ENCODE measurements around the gene NHERF2. TPM values are rescaled to one million over a fixed set of nuclear protein-coding genes. Genes with fewer than 3 reads are reported as not detected.
A peak's percentile ranks its signal among the peaks of the same experiment; 100 is the strongest.

NHERF2 gene
- total RNA-seq, 1 donor from 2014 or later = 2.3 TPM

DNA sequence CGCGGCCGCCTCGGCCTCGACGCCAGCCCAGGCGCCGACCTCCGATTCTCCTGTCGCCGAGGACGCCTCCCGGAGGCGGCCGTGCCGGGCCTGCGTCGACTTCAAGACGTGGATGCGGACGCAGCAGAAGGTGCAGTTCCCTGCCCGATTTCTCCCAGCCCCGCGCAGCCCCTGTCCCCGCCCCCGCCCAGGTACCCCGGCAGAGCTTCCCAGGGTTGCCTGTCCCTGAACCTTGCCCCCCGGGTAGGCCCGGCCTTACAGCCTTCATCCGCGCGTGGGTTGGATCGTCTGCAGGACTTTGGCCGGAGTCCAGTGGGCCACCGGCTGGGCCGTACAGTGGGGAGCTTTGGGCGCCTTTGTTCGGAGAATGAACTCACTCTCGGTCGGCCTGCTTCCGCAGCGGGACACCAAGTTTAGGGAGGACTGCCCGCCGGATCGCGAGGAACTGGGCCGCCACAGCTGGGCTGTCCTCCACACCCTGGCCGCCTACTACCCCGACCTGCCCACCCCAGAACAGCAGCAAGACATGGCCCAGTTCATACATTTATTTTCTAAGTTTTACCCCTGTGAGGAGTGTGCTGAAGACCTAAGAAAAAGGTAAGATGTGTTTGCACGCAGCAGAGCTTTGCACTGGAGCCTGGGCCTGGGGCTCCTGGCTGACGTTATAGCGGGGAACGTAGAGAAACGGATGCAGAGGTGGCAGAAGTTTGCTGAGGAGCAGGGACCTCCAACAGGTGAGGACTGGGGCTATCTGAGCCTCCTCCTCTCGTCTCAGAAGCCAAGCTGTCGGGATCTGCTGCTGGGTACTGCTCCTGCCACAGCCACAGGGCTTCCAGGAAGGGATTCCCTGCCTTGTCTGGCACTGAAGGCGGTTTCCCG is 42.1 kb upstream of the NHERF2 start:
- intact Hi-C loops (cut with micrococcal nuclease) = no loop called here
- Mint-ChIP-seq H3K27me3 (ENCODE audit: low read depth) (peaks cover 40% of the 10 kb centered on the region), H3K4me1 (ENCODE audit: low read depth) (peaks cover 5% of the 10 kb centered on the region), H3K4me3 (ENCODE audit: low read depth) (peak overlapping the region; percentile 83), H3K27ac (peak overlapping the region; percentile 17), H3K36me3 (ENCODE audit: low read depth) (peaks cover 30% of the 10 kb centered on the region), H3K9me3 (no peaks in the 10 kb centered on the region)
- no peak for DNase-seq (ENCODE audit: low spot score)

- no peak for DNase-seq (ENCODE audit: low spot score)
- H3K4me1 Mint-ChIP-seq (ENCODE audit: low read depth) = peaks cover 5% of the 10 kb centered on the region
- intact Hi-C loops (cut with micrococcal nuclease) = no loop called here
- peaks cover 30% of the 10 kb centered on the region for H3K36me3 Mint-ChIP-seq (ENCODE audit: low read depth)
- H3K9me3 Mint-ChIP-seq = no peaks in the 10 kb centered on the region
- no peak overlapping the region for H3K27ac Mint-ChIP-seq
- H3K27me3 Mint-ChIP-seq (ENCODE audit: low read depth) = peaks cover 37% of the 10 kb centered on the region
- H3K4me3 Mint-ChIP-seq (ENCODE audit: low read depth) = peak overlapping the region; percentile 83
These were observed 41.1 kb upstream of the NHERF2 start for GRCh38 chr16:1985466-1986150.

GRCh38 chr16:1987198-1987597 is 39.5 kb upstream of the NHERF2 start:
- no peak overlapping the region for H3K4me3 Mint-ChIP-seq (ENCODE audit: low read depth)
- no peak for DNase-seq (ENCODE audit: low spot score)
- H3K27me3 Mint-ChIP-seq (ENCODE audit: low read depth) = peaks cover 21% of the 10 kb centered on the region
- H3K4me1 Mint-ChIP-seq (ENCODE audit: low read depth) = peaks cover 11% of the 10 kb centered on the region
- H3K9me3 Mint-ChIP-seq = no peaks in the 10 kb centered on the region
- H3K36me3 Mint-ChIP-seq (ENCODE audit: low read depth) = peaks cover 30% of the 10 kb centered on the region
- H3K27ac Mint-ChIP-seq = no peak overlapping the region
- intact Hi-C loops (cut with micrococcal nuclease) = no loop called here

DNA sequence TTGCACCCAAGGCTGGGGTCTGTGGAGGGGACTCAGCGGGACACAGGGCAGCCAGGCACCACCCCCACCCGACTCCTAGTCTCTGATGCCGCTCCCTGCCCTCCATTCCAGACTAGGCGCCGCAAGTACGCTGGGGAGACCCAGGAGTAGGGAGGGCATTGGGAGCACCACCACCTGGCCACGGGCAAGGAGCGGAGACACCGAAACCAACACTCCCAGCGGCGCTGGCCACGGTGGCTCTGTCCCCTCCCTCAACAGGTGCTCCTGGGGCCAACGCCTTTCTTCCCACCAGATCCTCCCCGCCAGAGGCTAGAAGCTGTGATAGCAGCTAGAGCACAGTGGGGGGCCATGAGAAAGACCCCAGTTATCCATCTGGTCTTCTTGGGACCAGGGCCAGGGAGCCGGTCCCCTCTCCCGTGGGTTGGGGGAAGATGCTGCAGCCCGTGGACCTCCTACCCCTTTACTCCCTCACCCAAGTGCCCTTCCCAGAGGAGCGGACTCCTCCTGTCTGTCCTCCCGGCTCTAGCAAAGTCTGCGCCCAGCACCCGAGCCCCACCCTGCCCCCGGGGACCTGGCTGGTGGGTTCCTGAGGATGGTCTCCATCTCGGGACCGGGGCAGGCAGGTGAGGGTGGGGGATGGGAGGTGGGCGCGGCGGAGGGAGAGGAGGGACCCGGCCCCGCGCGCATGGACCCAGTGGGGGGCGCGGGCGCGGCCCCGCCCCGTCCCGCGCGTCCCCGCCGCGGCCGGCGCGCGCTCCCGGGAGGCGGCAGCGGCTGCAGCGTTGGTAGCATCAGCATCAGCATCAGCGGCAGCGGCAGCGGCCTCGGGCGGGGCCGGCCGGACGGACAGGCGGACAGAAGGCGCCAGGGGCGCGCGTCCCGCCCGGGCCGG is 37.2 kb upstream of the NHERF2 start, which contains the start of gene SYNGR3:
Gene SYNGR3 (plus strand): TSS at position 762 of the 892 bp plus-strand sequence. CDS start 133 bp downstream, outside the sequence.
- H3K4me3 Mint-ChIP-seq (ENCODE audit: low read depth) = peak within 1 kb of the TSS; percentile 77
- peaks cover 10% of the 10 kb centered on the region for H3K27me3 Mint-ChIP-seq (ENCODE audit: low read depth)
- intact Hi-C loops (cut with micrococcal nuclease) = loop anchor here (2.0 kb wide), 1 partner anchor 25 kb away; the partner anchor contains the start of gene RPS2
- peaks cover 29% of the 10 kb centered on the region for H3K36me3 Mint-ChIP-seq (ENCODE audit: low read depth)
- H3K4me1 Mint-ChIP-seq (ENCODE audit: low read depth) = peaks cover 8% of the 10 kb centered on the region
- peak within 1 kb of the TSS; percentile 76 for H3K27ac Mint-ChIP-seq
- no peak for DNase-seq (ENCODE audit: low spot score)
- no peaks in the 10 kb centered on the region for H3K9me3 Mint-ChIP-seq

DNA sequence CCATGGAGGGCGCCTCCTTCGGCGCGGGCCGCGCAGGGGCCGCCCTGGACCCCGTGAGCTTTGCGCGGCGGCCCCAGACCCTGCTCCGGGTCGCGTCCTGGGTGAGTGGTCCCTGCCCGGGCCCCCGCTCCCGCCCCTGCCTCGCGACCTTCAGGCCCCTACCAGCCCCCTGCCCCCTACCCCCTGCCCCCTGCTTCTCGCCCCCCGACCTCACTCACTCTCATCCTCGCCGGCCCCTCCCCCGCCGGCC is 36.7 kb upstream of the NHERF2 start:
- Mint-ChIP-seq H3K9me3 (no peaks in the 10 kb centered on the region), H3K36me3 (ENCODE audit: low read depth) (peaks cover 26% of the 10 kb centered on the region), H3K4me3 (ENCODE audit: low read depth) (no peak overlapping the region), H3K4me1 (ENCODE audit: low read depth) (peaks cover 8% of the 10 kb centered on the region), H3K27ac (no peak overlapping the region), H3K27me3 (ENCODE audit: low read depth) (peaks cover 10% of the 10 kb centered on the region)
- DNase-seq (ENCODE audit: low spot score) = no peak
- intact Hi-C loops (cut with micrococcal nuclease) = loop anchor here (2.0 kb wide), 1 partner anchor 25 kb away; the partner anchor contains the start of gene RPS2

DNA sequence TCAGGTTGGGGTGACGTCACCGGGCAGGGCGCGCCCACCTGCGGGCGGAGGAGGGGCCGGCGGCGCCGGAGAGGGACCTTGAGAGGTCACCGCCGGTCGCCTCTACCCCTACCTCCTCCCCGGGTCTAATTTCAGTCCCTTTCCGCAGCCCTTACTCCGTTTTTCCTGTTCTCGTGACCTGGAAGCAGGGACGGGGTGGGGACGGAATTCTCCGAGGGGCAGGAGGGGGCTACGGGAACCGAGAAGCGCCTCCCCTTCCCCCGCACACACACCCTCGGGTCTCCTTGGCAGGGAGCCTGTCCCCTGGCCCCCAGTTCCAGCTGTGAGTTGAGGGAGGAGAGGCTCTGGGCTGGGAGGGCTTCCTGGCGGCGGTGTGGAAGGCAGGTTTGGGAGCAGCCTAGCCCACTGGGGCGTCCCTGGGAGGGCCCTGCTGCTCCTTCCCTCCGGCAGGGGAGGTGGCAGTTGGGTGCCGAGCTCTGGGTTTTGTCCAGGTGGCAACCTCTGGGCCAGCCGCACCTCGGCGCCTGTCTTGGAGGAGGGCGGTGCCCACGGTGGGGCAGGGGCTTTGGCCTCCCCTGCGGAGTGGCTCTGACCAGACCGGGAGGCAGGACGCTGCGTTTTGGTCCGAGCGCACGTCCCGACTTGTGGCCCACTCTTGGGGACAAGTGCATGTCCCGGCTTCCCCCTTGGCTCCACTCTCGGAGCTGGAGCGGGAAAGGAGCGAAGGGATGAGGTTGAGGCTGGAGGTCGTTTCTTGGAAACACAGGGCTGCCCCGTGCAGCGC is 36.2 kb upstream of the NHERF2 start:
- intact Hi-C loops (cut with micrococcal nuclease) = loop anchor here (2.0 kb wide), 1 partner anchor 26 kb away; the partner anchor contains the start of gene RPS2
- H3K27me3 Mint-ChIP-seq (ENCODE audit: low read depth) = peaks cover 10% of the 10 kb centered on the region
- H3K36me3 Mint-ChIP-seq (ENCODE audit: low read depth) = peaks cover 30% of the 10 kb centered on the region
- peak overlapping the region; percentile 76 for H3K27ac Mint-ChIP-seq
- H3K4me3 Mint-ChIP-seq (ENCODE audit: low read depth) = peak overlapping the region; percentile 74
- H3K9me3 Mint-ChIP-seq = no peaks in the 10 kb centered on the region
- DNase-seq (ENCODE audit: low spot score) = no peak
- H3K4me1 Mint-ChIP-seq (ENCODE audit: low read depth) = peaks cover 8% of the 10 kb centered on the region

GRCh38 chr16:1991135-1991551 is 35.6 kb upstream of the NHERF2 start:
- no peaks in the 10 kb centered on the region for H3K9me3 Mint-ChIP-seq
- H3K36me3 Mint-ChIP-seq (ENCODE audit: low read depth) = peaks cover 26% of the 10 kb centered on the region
- DNase-seq (ENCODE audit: low spot score) = no peak
- peaks cover 8% of the 10 kb centered on the region for H3K4me1 Mint-ChIP-seq (ENCODE audit: low read depth)
- peaks cover 10% of the 10 kb centered on the region for H3K27me3 Mint-ChIP-seq (ENCODE audit: low read depth)
- H3K27ac Mint-ChIP-seq = peak overlapping the region; percentile 76
- H3K4me3 Mint-ChIP-seq (ENCODE audit: low read depth) = peak overlapping the region; percentile 74
- intact Hi-C loops (cut with micrococcal nuclease) = loop anchor here (2.0 kb wide), 1 partner anchor 26 kb away; the partner anchor contains the start of gene RPS2

GRCh38 chr16:1991588-1991947 is 35.1 kb upstream of the NHERF2 start:
- Mint-ChIP-seq H3K27ac (peak overlapping the region; percentile 76), H3K27me3 (ENCODE audit: low read depth) (peaks cover 10% of the 10 kb centered on the region), H3K4me3 (ENCODE audit: low read depth) (peak overlapping the region; percentile 74), H3K4me1 (ENCODE audit: low read depth) (peaks cover 8% of the 10 kb centered on the region), H3K9me3 (no peaks in the 10 kb centered on the region), H3K36me3 (ENCODE audit: low read depth) (peaks cover 22% of the 10 kb centered on the region)
- intact Hi-C loops (cut with micrococcal nuclease) = loop anchor here (2.0 kb wide), 1 partner anchor 27 kb away; the partner anchor contains the start of gene RPS2
- no peak for DNase-seq (ENCODE audit: low spot score)

- peak; percentile 90 for DNase-seq (ENCODE audit: low spot score)
- Mint-ChIP-seq H3K27me3 (ENCODE audit: low read depth) (peaks cover 10% of the 10 kb centered on the region), H3K4me3 (ENCODE audit: low read depth) (peak overlapping the region; percentile 52), H3K9me3 (no peaks in the 10 kb centered on the region), H3K36me3 (ENCODE audit: low read depth) (peaks cover 18% of the 10 kb centered on the region), H3K27ac (peak overlapping the region; percentile 42), H3K4me1 (ENCODE audit: low read depth) (peaks cover 11% of the 10 kb centered on the region)
- intact Hi-C loops (cut with micrococcal nuclease) = loop anchor here (1.0 to 2.0 kb wide), 2 partner anchors 17 to 27 kb away; partner anchors contain the start of genes RPS2 and ZNF598
These were observed 34.6 kb upstream of the NHERF2 start for GRCh38 chr16:1991948-1992703.

GRCh38 chr16:1992704-1993317 is 33.9 kb upstream of the NHERF2 start:
- no peak for DNase-seq (ENCODE audit: low spot score)
- intact Hi-C loops (cut with micrococcal nuclease) = loop anchor here (1.0 kb wide), 1 partner anchor 16 kb away; the partner anchor contains the start of gene ZNF598
- H3K4me1 Mint-ChIP-seq (ENCODE audit: low read depth) = peaks cover 11% of the 10 kb centered on the region
- H3K4me3 Mint-ChIP-seq (ENCODE audit: low read depth) = no peak overlapping the region
- H3K36me3 Mint-ChIP-seq (ENCODE audit: low read depth) = peaks cover 19% of the 10 kb centered on the region
- peaks cover 10% of the 10 kb centered on the region for H3K27me3 Mint-ChIP-seq (ENCODE audit: low read depth)
- no peak overlapping the region for H3K27ac Mint-ChIP-seq
- no peaks in the 10 kb centered on the region for H3K9me3 Mint-ChIP-seq

DNA sequence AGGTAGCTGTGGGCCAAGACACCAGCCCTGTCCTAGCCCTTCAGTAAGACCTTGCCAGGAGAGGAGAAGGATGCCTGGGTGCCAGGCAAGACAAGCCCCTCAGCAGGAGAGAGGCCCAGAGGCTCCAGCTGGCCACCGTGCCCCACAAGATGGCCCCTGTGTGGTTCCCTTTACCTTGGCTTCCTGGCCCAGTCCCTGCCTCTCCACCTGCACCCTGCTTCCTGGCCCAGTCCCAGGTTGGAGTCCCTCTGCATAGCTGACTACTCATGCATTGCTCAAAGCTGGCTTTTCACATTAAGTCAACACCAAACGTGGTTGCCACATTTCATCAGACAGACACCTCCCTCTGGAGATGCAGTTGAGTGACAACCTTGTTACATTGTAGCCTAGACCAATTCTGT is 33.0 kb upstream of the NHERF2 start:
- Mint-ChIP-seq H3K27ac (peak overlapping the region; percentile 64), H3K9me3 (no peaks in the 10 kb centered on the region), H3K36me3 (ENCODE audit: low read depth) (peaks cover 21% of the 10 kb centered on the region), H3K4me3 (ENCODE audit: low read depth) (no peak overlapping the region), H3K4me1 (ENCODE audit: low read depth) (peaks cover 11% of the 10 kb centered on the region), H3K27me3 (ENCODE audit: low read depth) (peaks cover 7% of the 10 kb centered on the region)
- intact Hi-C loops (cut with micrococcal nuclease) = no loop called here
- DNase-seq (ENCODE audit: low spot score) = no peak

Data from activated T-helper 2 cell treated with anti-CD3 and anti-CD28 coated beads, Interferon-gamma antibody, Interleukin-2, Interleukin-4, amounts not matched to agents 10 μg/mL and 5 μg/mL and 100 μg/mL, durations not matched to agents 14 hours and 24 hours and 36 hours (primary cell).